AG10803 (cell line): Measurements from ENCODE around the gene CEP112.
A peak's percentile ranks its signal among the peaks of the same experiment; 100 is the strongest.
"Not testable (repeated sequence)": the region's sequence is repeated elsewhere in the genome, so short reads cannot be mapped to it uniquely, and the experiment has no call there.

ENCODE experiments used
- DNase-seq: peaks from one replicate; pipeline ENCODE4 v3.0.0; 2010; ENCODE audit warnings: low read depth
- H3K4me3 ChIP-seq: 2 replicates; pipeline ENCODE4 v1.5.1; 2011; ENCODE audit warnings: mild to moderate bottlenecking, low read length, control low read depth
- CTCF ChIP-seq: conservative IDR thresholded peaks from 2 replicates; pipeline ENCODE4 v1.5.1; 2011; ENCODE audit warnings: mild to moderate bottlenecking, low read length, control low read depth, inconsistent platforms

Gene CEP112

DNA sequence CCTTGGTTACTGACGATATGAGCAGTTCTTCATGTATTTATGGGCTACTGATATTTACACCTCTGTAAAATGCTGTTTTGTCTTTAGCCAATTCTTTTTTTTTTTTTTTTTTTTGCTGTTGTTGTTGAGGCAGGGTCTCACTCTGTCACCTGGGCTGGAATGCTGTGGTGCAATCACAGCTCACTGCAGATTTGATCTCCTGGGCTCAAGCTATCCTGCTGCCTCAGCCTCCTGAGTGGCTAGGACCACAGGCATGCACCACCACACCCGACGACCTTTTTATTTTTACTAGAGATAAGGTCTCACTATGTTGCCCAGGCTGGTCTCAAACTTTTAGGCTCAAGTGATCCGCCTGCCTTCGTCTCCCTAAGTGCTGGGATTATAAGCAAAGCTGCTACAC lies 405.5 kb downstream of the CEP112 start:
- H3K4me3 ChIP-seq, result no peak overlapping the region
- no peak for TF ChIP-seq CTCF
- no peak for DNase-seq

GRCh38 chr17:65785109-65785508 lies 406.8 kb downstream of the CEP112 start:
- no peak for TF ChIP-seq CTCF
- peak; percentile 97 for DNase-seq
- no peak overlapping the region for H3K4me3 ChIP-seq

- DNase-seq, result peak; percentile 90
- H3K4me3 ChIP-seq, result no peak overlapping the region
- no peak for TF ChIP-seq CTCF
These were observed 408.0 kb downstream of the CEP112 start for GRCh38 chr17:65783845-65784334.

DNA sequence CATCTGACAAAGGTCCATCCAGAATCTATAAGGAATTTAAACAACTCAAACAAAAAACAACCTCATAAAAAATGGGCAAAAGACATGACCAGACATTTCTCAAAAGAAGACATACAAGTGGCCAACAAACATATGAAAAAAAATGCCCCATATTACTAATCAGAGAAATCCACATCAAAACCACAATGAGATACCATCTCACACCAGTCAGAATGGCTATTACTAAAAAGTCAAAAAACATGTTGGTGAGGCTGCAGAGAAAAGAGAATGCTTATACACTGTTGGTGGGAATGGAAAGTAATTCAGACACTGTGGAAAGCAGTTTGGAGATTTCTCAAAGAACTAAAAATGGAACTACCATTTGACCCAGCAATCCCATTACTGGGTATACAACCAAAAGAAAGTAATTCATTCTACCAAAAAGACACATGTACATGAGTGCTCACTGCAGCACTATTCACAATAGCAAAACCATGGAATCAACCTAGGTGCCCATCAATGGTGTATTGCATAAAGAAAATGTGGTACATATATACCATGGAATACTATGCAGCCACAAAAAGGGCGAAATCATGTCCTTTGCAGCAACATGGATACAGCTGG lies 409.7 kb downstream of the CEP112 start:
- DNase-seq, H3K4me3 ChIP-seq: not testable (repeated sequence)

DNA sequence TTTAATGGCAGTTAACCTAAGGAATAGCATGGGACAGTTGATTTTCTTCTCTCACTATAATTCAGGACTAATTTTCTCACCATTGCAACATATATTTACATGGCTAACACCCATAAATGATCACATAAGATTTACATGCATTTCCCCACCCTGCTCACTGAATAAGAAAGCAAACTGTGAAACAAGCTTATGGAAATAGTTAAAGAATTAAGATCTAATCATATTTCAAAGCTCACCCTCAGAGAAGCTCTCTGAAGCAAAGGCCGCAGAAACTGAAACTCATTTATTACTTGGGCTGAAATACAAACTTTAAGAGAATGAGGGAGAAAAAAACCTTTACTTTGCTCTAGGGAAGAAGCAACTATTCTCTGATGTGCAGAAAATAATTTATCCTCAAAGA lies 411.8 kb downstream of the CEP112 start:
- peak; percentile 3 for DNase-seq
- no peak for TF ChIP-seq CTCF

DNA sequence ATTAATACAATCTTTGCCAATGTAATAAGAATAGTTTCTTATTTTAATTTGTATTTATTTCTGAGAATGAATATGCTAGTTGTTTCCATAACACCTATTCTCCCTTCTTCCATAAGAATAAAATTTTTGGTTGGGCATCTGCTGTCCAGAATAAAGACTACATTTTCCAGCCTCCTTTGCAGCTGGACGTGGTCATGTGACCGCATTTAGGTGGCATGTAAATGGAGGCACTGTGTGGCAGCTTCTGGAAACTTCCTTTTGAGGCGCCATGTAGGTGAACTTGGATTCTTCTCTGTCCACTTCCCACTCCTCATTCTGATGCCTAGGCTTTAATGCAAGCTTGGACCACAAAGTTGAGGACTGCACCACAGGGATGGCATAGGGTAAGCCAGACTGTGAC lies 415.0 kb downstream of the CEP112 start:
- TF ChIP-seq CTCF, result no peak

More for the DNA sequence above, 411.8 kb downstream of the CEP112 start:
- H3K4me3 ChIP-seq, result no peak overlapping the region

GRCh38 chr17:65774787-65775186 lies 417.1 kb downstream of the CEP112 start:
- H3K4me3 ChIP-seq, result no peak overlapping the region
- TF ChIP-seq CTCF, result no peak
- DNase-seq, result no peak

More for the DNA sequence above, 415.0 kb downstream of the CEP112 start:
- no peak overlapping the region for H3K4me3 ChIP-seq
- DNase-seq, result no peak
